IMR-90 (cell line): ENCODE data around the gene C1QTNF5. TPM values are rescaled to one million over a fixed set of nuclear protein-coding genes. Genes with fewer than 3 reads are reported as not detected.

Experiments used
- microRNA-seq, 2 experiments: library from miRNA; stranded (forward) in 1 of 2; unstranded in 1 of 2; fragments of 10-50 nt in 1 of 2; fragments of <30 nt in 1 of 2; gene quantifications in 1 of 2; microRNA quantifications in 1 of 2; one replicate each; pipeline versions ENCODE3 to v1.1.0; 2013 to 2020; ENCODE audit not compliant: insufficient read depth in 1 of 2, insufficient read length in 1 of 2, unreplicated experiment in 1 of 2
- polyA plus RNA-seq, 3 experiments: library from polyadenylated mRNA; depleted of rRNA; stranded (reverse); fragments of >200 nt; gene quantifications; 2 replicates each; pipeline ENCODE4 v1.2.3, GENCODE V29; 2012; ENCODE audit warnings: low replicate concordance in 1 of 3
- small RNA-seq, 5 experiments: library from RNA; depleted of rRNA; stranded (forward); fragments of <200 nt; gene quantifications; one replicate each; pipeline ENCODE3, GENCODE V24; 2012
- total RNA-seq: library from RNA; depleted of rRNA; stranded (reverse); fragments of >200 nt; gene quantifications from 2 replicates; pipeline ENCODE4 v1.2.3, GENCODE V29; 2012; rRNA removed

Gene C1QTNF5
- total and polyA plus RNA-seq, 2 of the 4 experiments (the other 2 are of a cell fraction) = 2.0 to 5.4 TPM

Small RNAs within 50 kb of the gene (microRNA-seq; reads per million reads assigned to microRNA genes)
- gene MIR6756 (ENCODE audit: unreplicated experiment) (not detected), gene RF01225 (ENCODE audit: insufficient read depth, insufficient read length) (not detected), gene RNU6-262P (ENCODE audit: insufficient read depth, insufficient read length) (not detected)

Small RNAs within 50 kb of the gene (small RNA-seq; reads per million reads assigned to genes)
- 0 reads per million in 5 experiments for gene RF01225
- gene RNU6-262P = 0 to 0.08 (median 0) reads per million in 5 experiments

Other genes with a start within 250 kb of the C1QTNF5 start
- 13.6 and 15.2 TPM in 2 replicates for gene DPAGT1, start 239.0 kb downstream of the C1QTNF5 start, total RNA-seq
- gene DPAGT1, start 239.0 kb downstream of the C1QTNF5 start, polyA plus RNA-seq (2012; rRNA removed) = 51.2 and 53.4 TPM in 2 replicates
- 2.2 TPM in 2 replicates for gene C2CD2L, start 233.5 kb downstream of the C1QTNF5 start, total RNA-seq
- 8.7 and 9.5 TPM in 2 replicates for gene C2CD2L, start 233.5 kb downstream of the C1QTNF5 start, polyA plus RNA-seq (2012; rRNA removed)
- gene HINFP, start 219.3 kb downstream of the C1QTNF5 start, total RNA-seq = 8.1 and 9.1 TPM in 2 replicates
- gene HINFP, start 219.3 kb downstream of the C1QTNF5 start, polyA plus RNA-seq (2012; rRNA removed) = 12.8 and 15.3 TPM in 2 replicates
- gene ABCG4, start 191.8 kb downstream of the C1QTNF5 start, total RNA-seq = under 0.01 TPM in 2 replicates
- 0.20 and 0.26 TPM in 2 replicates for gene ABCG4, start 191.8 kb downstream of the C1QTNF5 start, polyA plus RNA-seq (2012; rRNA removed)
- 3.0 and 3.3 TPM in 2 replicates for gene NLRX1, start 172.2 kb downstream of the C1QTNF5 start, total RNA-seq
- 4.9 and 5.5 TPM in 2 replicates for gene NLRX1, start 172.2 kb downstream of the C1QTNF5 start, polyA plus RNA-seq (2012; rRNA removed)
- gene NHERF4, start 155.4 kb downstream of the C1QTNF5 start, total RNA-seq = not detected in 2 replicates
- gene NHERF4, start 155.4 kb downstream of the C1QTNF5 start, polyA plus RNA-seq (2012; rRNA removed) = not detected in 2 replicates
- gene CBL, start 134.5 kb downstream of the C1QTNF5 start, total RNA-seq = 6.1 and 7.2 TPM in 2 replicates
- gene CBL, start 134.5 kb downstream of the C1QTNF5 start, polyA plus RNA-seq (2012; rRNA removed) = 11.8 TPM in 2 replicates
- gene MCAM, start 23.8 kb downstream of the C1QTNF5 start, total RNA-seq = 131 and 165 TPM in 2 replicates
- 79.4 and 95.1 TPM in 2 replicates for gene MCAM, start 23.8 kb downstream of the C1QTNF5 start, polyA plus RNA-seq (2012; rRNA removed)
- gene RNF26, start 6.4 kb downstream of the C1QTNF5 start, total RNA-seq = 3.4 and 3.6 TPM in 2 replicates
- gene RNF26, start 6.4 kb downstream of the C1QTNF5 start, polyA plus RNA-seq (2012; rRNA removed) = 36.7 and 38.1 TPM in 2 replicates
- not detected in 2 replicates for gene MFRP, start 5.8 kb upstream of the C1QTNF5 start, total RNA-seq
- gene MFRP, start 5.8 kb upstream of the C1QTNF5 start, polyA plus RNA-seq (2012; rRNA removed) = not detected in 2 replicates
- under 0.01 and 0.18 TPM in 2 replicates for gene USP2, start 40.8 kb upstream of the C1QTNF5 start, total RNA-seq
- gene USP2, start 40.8 kb upstream of the C1QTNF5 start, polyA plus RNA-seq (2012; rRNA removed) = 0.63 and 0.79 TPM in 2 replicates
- gene THY1, start 82.3 kb upstream of the C1QTNF5 start, total RNA-seq = 703 and 816 TPM in 2 replicates
- gene THY1, start 82.3 kb upstream of the C1QTNF5 start, polyA plus RNA-seq (2012; rRNA removed) = 1,657 and 2,603 TPM in 2 replicates